UCSD-AML1 (cell line): ENCODE results near the gene TMEM50A.
"Not testable (repeated sequence)": the region's sequence is repeated elsewhere in the genome, so short reads cannot be mapped to it uniquely, and the experiment has no call there.

Source experiments
- DNase-seq: peaks from one replicate; lab custom pipeline; 2025; ENCODE audit not compliant: unreplicated experiment; lab: John Stamatoyannopoulos, UW

TMEM50A gene

GRCh38 chr1:25338188-25338981 lies at the start of gene TMEM50A:
Gene TMEM50A (plus strand): TSS chr1:25338334. CDS start chr1:25340487, 2,153 bp downstream.
- DNase-seq, result peak; percentile 90

DNA sequence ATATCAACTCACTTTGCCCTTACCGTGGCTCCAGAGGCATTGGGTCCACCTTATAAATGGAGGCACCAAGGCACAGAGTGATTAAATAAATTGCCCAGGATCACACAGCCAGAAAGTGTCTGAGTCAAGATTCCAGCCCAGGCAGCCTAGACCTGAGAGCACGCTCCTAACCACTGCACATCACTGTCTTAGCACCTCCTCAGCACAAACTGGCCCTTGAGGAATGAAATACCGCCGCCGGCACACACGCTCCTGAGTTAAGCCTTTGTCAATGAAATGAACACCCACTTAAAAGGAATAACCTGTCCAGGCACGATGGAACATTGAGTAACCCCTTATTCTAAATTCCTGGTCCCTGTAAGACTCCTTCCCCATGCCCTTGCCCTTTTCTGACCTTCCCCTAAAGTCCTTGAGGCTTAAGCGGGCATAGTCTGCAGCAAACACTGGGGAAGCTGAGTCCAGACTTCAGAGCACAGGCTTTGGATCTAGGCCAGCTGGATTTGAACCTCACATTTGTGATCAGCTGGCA lies 49.5 kb upstream of the TMEM50A start:
- not testable (repeated sequence) for DNase-seq

DNA sequence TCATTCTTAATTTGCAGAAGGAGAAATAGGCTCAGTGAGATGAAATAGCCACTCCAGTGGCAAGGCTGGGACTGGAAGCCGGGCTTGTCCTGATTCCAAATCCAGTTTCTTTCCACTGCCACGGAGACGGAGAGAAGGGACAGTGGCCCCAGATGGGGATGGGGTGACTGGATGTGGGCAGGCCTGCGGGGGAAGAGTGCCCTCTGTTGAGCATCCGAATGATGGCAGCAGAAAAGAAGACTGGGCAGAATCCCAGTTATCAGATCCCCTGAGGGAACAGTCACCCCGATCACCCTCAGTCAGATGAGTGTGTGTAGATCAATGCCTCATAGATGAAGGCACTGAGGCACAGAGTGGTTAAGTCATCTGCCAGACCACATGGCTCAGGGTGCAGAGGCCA lies 48.1 kb upstream of the TMEM50A start:
- DNase-seq, result not testable (repeated sequence)

- DNase-seq, result not testable (repeated sequence)
These were observed 44.7 kb upstream of the TMEM50A start for GRCh38 chr1:25293426-25293825.

GRCh38 chr1:25294889-25295826 lies 43.0 kb upstream of the TMEM50A start:
- DNase-seq, result not testable (repeated sequence)

DNA sequence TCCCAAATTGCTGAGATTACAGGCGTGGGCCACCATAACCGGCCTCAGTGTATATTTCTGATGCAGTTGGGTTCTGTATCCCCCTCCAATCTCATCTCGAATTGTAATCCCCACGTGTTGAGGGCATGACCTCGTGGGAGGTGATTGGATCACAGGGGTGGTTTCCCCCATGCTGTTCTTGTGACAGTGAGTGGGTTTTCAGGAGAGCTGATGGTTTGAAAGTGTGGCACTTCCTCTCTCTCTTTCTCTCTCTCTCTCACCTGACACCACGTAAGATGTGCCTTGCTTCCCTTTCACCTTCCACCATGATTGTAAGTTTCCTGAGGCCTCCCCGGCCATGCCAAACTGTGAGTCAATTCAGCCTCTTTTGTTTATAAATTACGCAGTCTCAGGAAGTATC lies 41.6 kb upstream of the TMEM50A start:
- DNase-seq, result not testable (repeated sequence)

DNA sequence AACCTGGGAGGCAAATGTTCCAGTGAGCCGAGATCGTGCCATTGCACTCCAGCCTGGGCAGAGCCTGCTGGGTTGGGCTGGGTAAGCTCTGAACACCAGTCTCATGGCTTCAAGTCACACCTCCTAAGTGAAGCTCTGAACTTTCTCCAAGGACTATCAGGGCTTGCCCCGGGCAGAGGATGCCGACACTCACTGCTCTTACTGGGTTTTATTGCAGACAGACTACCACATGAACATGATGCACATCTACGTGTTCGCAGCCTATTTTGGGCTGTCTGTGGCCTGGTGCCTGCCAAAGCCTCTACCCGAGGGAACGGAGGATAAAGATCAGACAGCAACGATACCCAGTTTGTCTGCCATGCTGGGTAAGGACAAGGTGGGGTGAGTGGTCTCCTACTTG lies 37.4 kb upstream of the TMEM50A start:
- DNase-seq, result not testable (repeated sequence)

DNA sequence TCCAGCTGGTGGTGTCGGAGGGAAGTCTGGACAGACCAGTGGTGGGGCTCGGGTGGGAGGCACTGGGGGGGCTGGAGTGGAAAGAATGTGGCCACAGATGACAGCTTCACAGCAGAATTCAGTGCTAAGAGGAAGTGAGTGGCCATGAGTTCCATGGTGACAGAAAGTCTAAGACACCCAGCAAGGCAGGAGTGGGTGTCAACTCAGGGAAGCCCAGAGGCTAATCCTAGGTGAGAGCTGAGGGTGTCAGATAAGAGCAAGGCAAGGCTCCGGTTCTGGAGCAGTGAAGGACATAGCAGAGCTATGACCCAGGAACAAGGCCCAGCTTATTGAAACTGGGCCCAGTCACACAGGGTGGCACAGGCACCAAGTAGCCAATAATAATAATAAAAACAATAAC lies 35.8 kb upstream of the TMEM50A start:
- DNase-seq, result not testable (repeated sequence)

DNA sequence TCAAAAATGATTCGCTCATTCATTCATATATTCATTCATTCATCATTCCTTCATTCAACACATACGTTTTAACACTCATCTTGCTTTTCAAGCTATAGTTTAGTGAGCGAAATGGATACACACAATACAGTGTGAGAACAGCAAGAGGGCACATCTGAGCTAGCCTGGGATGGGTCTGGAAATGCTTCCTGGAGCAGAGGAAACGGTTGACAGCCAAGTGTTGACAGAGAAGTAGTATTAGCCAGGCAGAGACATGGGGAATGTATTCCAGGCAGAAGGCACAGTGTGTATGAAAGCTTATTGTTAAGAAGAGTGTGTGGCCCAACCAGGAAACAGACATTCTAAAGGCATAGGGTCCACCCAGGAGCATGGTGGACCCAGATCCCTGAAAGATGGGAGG lies 33.2 kb upstream of the TMEM50A start:
- not testable (repeated sequence) for DNase-seq

DNA sequence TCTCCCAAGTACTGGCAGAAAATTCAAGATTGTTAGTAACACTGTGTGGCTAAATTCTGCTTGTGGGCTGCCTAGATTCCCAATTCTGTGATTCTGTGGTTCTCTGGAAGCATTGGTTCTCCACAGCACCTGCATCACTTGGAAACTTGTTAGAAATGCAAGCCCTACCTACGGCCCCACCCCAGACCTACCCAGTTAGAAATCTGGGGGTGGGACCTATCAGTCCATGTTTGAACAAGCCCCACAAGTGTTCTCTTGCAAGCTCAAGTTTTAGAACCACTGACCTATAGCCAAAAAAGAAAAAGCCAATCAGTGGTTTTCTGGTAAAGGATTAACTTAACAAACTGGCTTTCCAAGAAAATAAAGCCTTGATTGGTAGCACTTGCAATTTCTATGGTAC lies 30.0 kb upstream of the TMEM50A start:
- DNase-seq, result not testable (repeated sequence)

DNA sequence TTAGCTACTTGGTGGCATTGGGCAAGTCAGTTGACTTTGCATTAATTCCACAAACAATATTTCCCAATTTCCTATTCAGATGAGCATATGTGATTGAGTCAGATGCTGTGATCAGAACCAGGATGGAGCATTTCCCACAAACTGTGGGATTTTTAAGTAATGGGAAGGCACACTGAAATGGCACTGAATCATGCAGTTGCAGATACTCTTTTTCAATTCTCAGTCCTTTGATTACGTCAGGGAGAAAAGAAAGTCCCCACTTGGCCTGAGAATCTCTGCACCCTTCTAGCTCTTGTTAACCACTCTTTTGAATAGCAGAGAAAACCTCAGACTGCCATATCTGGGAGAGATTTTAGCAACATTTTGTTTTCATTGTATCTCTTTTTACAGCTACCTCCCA lies 29.0 kb upstream of the TMEM50A start:
- DNase-seq, result not testable (repeated sequence)

DNA sequence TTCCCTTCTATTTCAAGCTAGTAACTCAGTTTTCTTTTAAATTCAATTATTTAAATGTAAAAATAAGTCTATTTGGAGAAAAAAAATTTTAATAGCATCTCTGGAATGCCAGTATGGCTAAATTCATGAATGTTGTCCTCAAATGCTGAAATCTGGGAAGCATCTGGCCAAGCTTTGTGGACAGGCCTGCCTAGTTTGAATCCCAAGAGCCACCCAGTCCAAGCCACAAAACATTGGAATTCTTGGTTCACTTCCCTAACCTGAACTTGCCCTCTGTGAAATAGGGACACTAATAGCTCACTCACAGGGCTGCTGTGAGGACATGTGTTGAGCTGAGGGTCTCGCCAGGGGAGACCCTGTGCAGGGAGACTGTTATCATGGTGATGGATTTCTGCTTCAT lies 28.6 kb upstream of the TMEM50A start:
- DNase-seq, result not testable (repeated sequence)

DNA sequence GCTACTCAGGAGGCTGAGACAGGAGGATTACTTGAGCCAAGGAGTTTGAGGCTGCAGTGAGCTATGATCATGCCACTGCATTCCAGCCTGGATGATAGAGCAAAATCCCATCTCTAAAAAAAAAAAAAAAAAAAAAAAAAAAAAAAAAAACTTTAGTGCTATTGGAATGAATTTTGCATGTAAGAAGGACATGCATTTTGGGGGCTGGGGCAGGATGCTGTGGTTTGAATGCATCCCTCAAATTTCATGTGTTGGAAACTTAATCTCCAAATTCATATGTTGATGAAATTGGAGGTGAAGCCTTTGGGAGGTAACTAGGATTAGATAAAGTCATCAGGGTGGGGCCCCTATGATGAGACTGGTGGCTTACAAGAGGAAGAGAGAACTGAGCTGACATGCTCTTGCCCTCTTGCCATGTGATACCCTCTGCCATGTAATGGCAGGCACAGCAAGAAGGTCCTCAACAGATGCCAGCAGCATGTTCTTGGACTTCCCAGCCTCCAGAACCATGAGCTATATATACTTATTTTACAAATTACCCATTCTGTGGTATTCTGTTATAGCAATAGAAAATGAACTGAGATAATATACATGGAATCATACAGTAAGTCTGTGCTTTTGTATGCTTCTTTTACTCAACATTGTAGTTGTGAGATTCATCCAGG lies 25.2 kb upstream of the TMEM50A start:
- not testable (repeated sequence) for DNase-seq

GRCh38 chr1:25320314-25320938 lies 17.7 kb upstream of the TMEM50A start:
- not testable (repeated sequence) for DNase-seq

DNA sequence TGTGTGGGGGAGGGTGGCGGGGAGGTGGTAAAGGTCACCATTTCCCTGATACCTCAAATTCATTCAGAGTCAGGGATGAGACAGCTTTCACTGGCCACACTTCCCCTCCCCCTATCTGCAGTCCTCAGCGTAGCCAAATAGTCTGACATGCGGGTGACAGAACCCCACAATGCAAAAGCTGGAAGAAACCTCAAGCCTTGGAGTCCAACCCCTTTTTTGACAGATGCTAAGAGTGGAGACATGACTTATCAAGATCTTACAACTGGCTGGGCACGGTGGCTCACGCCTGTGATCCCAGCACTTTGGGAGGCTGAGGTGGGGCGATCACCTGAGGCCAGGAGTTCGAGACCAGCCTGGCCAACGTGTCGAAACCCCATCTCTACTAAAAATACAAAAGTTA lies 16.0 kb upstream of the TMEM50A start:
- not testable (repeated sequence) for DNase-seq

- DNase-seq, result not testable (repeated sequence)
These were observed 13.7 kb upstream of the TMEM50A start for GRCh38 chr1:25324407-25324806.

- not testable (repeated sequence) for DNase-seq
These were observed 10.0 kb upstream of the TMEM50A start for GRCh38 chr1:25327864-25328790.

GRCh38 chr1:25328791-25329185 lies 9.3 kb upstream of the TMEM50A start:
- DNase-seq, result not testable (repeated sequence)

- not testable (repeated sequence) for DNase-seq
These were observed 8.8 kb upstream of the TMEM50A start for GRCh38 chr1:25329336-25329735.
